Karpas-422 (cell line): Measurements from ENCODE around the gene TIPIN. TPM values are rescaled to one million over a fixed set of nuclear protein-coding genes. Genes with fewer than 3 reads are reported as not detected.

Experiments
- DNase-seq: peaks from one replicate; pipeline ENCODE4 v3.0.0-alpha.2; 2015
- H2AFZ ChIP-seq: fragments of 200-600 bp; sonication (generic); 2 replicates; pipeline ENCODE4 v1.6.1; 2014; ENCODE audit warnings: antibody characterized with exemption, low read length, mixed read lengths
- H3K27ac ChIP-seq: fragments of 200-600 bp; sonication (generic); 2 replicates; pipeline ENCODE4 v1.5.1; 2014; ENCODE audit warnings: mild to moderate bottlenecking, low read length, moderate library complexity
- H3K27me3 ChIP-seq: fragments of 200-600 bp; sonication (generic); 2 replicates; pipeline ENCODE4 v1.6.1; 2014; ENCODE audit warnings: low read length, mixed read lengths
- H3K36me3 ChIP-seq: fragments of 200-600 bp; sonication (generic); 2 replicates; pipeline ENCODE4 v1.6.1; 2014; ENCODE audit warnings: low read length, mixed read lengths; ENCODE audit not compliant: insufficient read depth
- H3K4me1 ChIP-seq: fragments of 200-600 bp; sonication (generic); 2 replicates; pipeline ENCODE4 v1.6.1; 2014; ENCODE audit warnings: mild to moderate bottlenecking, low read length, mixed read lengths
- H3K4me2 ChIP-seq: fragments of 200-600 bp; sonication (generic); 2 replicates; pipeline ENCODE4 v1.6.1; 2014; ENCODE audit warnings: low read length, low read depth, mild to moderate bottlenecking; ENCODE audit not compliant: poor library complexity, severe bottlenecking
- H3K4me3 ChIP-seq: fragments of 200-600 bp; sonication (generic); 2 replicates; pipeline ENCODE4 v1.5.1; 2014; ENCODE audit warnings: mild to moderate bottlenecking, antibody characterized with exemption, low read length, mixed read lengths
- H3K79me2 ChIP-seq: fragments of 200-600 bp; sonication (generic); 2 replicates; pipeline ENCODE4 v1.6.1; 2014; ENCODE audit warnings: mild to moderate bottlenecking, low read length, mixed read lengths
- H3K9ac ChIP-seq: fragments of 200-600 bp; sonication (generic); 2 replicates; pipeline ENCODE4 v1.6.0; 2014; ENCODE audit warnings: low read length
- H3K9me2 ChIP-seq: fragments of 200-600 bp; sonication (generic), shearing (Covaris generic); replicated peaks from 2 replicates; pipeline ENCODE4 v1.6.0; 2014; ENCODE audit warnings: mild to moderate bottlenecking, low read length, moderate library complexity; ENCODE audit not compliant: insufficient read depth
- H3K9me3 ChIP-seq: fragments of 300-700, 200-600 bp; sonication (generic); 2 replicates; pipeline ENCODE4 v1.6.1; 2014; ENCODE audit warnings: low read length, mixed read lengths
- H4K20me1 ChIP-seq: fragments of 200-600 bp; sonication (generic); 2 replicates; pipeline ENCODE4 v1.6.1; 2014; ENCODE audit warnings: mild to moderate bottlenecking, antibody characterized with exemption, low read length, low read depth; ENCODE audit not compliant: insufficient read depth
- total RNA-seq: library from RNA; depleted of rRNA; stranded (reverse); fragments of >200 nt; shearing (Covaris generic); gene quantifications from 2 replicates; pipeline ENCODE4 v1.2.3, GENCODE V29; 2014; ENCODE audit warnings: low replicate concordance

The TIPIN gene
- total RNA-seq, 1 experiment from 2014 or later: 16.5 TPM

- H3K4me3 ChIP-seq: no peak overlapping the region
- H3K9ac ChIP-seq: no peak overlapping the region
- H3K27me3 ChIP-seq: no peaks in the 10 kb centered on the region
- no peaks in the 10 kb centered on the region for H3K9me2 ChIP-seq
- no peaks in the 10 kb centered on the region; the same call in 1 of the 2 replicates for H3K79me2 ChIP-seq
- H4K20me1 ChIP-seq: no peaks in the 10 kb centered on the region
- no peak overlapping the region for H3K4me2 ChIP-seq
- no peak overlapping the region for H2AFZ ChIP-seq
- no peak for DNase-seq
- H3K9me3 ChIP-seq: no peaks in the 10 kb centered on the region
- H3K27ac ChIP-seq: no peak overlapping the region
- H3K4me1 ChIP-seq: no peaks in the 10 kb centered on the region
- H3K36me3 ChIP-seq: peaks cover 54% of the 10 kb centered on the region
Observed at GRCh38 chr15:66328771-66329170, 27.7 kb downstream of the TIPIN start.

DNA sequence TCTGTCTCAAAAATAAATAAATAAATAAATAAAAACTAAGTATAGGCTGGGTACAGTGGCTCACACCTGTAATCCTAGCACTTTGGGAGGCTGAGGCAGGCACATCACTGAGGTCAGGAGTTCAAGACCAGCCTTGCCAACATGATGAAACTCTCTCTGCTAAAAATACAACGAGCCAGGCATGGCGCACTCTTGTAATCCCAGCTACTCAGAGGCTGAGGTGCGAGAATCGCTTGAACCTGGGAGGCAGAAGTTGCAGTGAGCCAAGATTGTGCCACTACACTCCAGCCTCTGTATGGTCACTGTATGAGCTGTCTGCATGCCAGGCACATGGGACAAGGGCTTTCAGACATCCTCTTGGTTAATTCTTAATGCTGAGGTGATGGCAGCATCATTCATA lies 28.7 kb downstream of the TIPIN start:
- Histone ChIP-seq H3K9me3 (no peaks in the 10 kb centered on the region), H3K9ac (no peak overlapping the region), H3K4me2 (no peak overlapping the region), H3K36me3 (peaks cover 52% of the 10 kb centered on the region), H4K20me1 (no peaks in the 10 kb centered on the region), H3K4me3 (no peak overlapping the region), H3K9me2 (no peaks in the 10 kb centered on the region), H3K4me1 (no peaks in the 10 kb centered on the region), H2AFZ (no peak overlapping the region), H3K27ac (no peak overlapping the region), H3K79me2 (no peaks in the 10 kb centered on the region; the same call in 1 of the 2 replicates), H3K27me3 (no peaks in the 10 kb centered on the region)
- no peak for DNase-seq

- DNase-seq: no peak
- Histone ChIP-seq H3K27me3 (no peaks in the 10 kb centered on the region), H3K27ac (no peak overlapping the region), H3K79me2 (no peaks in the 10 kb centered on the region; the same call in 1 of the 2 replicates), H3K9ac (no peak overlapping the region), H4K20me1 (no peaks in the 10 kb centered on the region), H2AFZ (no peak overlapping the region), H3K9me2 (no peaks in the 10 kb centered on the region), H3K4me3 (no peak overlapping the region), H3K4me1 (no peaks in the 10 kb centered on the region), H3K4me2 (no peak overlapping the region), H3K36me3 (peaks cover 57% of the 10 kb centered on the region), H3K9me3 (no peaks in the 10 kb centered on the region)
Observed at GRCh38 chr15:66326051-66326450, 30.4 kb downstream of the TIPIN start.

DNA sequence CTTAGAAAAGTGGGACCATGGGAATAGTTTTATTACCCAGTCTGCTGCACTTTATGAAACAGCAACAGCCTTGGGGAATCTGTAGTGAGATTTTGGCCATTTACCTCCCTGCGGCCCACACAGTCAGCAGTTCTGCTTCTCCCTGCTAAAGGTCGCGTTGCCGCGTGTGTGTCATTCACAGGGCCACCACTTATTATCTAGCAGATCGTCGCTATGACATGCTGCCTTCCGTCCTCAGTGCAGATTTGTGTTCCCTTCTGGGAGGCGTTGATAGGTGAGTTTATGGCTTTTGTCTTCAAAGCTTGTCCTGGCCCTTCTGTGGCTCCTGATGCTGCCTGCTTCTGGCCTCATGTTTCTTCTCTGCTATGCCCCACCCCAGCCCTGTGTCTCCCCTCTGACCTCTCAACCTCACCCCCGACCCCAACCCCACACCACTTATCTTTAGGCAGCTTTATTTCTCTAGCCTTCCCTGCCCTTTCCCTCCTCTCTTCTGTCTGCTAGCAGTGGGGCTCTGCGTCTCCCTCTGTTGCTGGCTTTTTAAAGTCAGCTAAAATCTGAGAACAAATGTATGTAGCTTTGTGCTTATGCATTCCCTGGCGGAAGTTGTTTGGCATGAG lies 33.1 kb downstream of the TIPIN start:
- no peak overlapping the region for H3K4me3 ChIP-seq
- no peaks in the 10 kb centered on the region for H3K27me3 ChIP-seq
- H3K79me2 ChIP-seq: no peaks in the 10 kb centered on the region
- no peaks in the 10 kb centered on the region for H3K9me3 ChIP-seq
- no peak for DNase-seq
- no peak overlapping the region for H2AFZ ChIP-seq
- H3K4me2 ChIP-seq: no peak overlapping the region
- no peaks in the 10 kb centered on the region for H3K4me1 ChIP-seq
- no peaks in the 10 kb centered on the region for H3K9me2 ChIP-seq
- H3K9ac ChIP-seq: no peak overlapping the region
- peaks cover 50% of the 10 kb centered on the region for H3K36me3 ChIP-seq
- no peak overlapping the region for H3K27ac ChIP-seq
- no peaks in the 10 kb centered on the region for H4K20me1 ChIP-seq

- H3K27me3 ChIP-seq: no peaks in the 10 kb centered on the region
- no peak overlapping the region for H3K4me3 ChIP-seq
- no peak overlapping the region for H3K9ac ChIP-seq
- DNase-seq: no peak
- H4K20me1 ChIP-seq: no peaks in the 10 kb centered on the region
- H2AFZ ChIP-seq: no peak overlapping the region
- no peaks in the 10 kb centered on the region for H3K9me2 ChIP-seq
- H3K4me2 ChIP-seq: no peak overlapping the region
- no peak overlapping the region for H3K27ac ChIP-seq
- no peaks in the 10 kb centered on the region for H3K4me1 ChIP-seq
- H3K79me2 ChIP-seq: 0 out of 2 replicates have a peak, but pooled peaks cover 2% of the 10 kb centered on the region
- H3K36me3 ChIP-seq: peaks cover 22% of the 10 kb centered on the region
- H3K9me3 ChIP-seq: no peaks in the 10 kb centered on the region
Observed at GRCh38 chr15:66312144-66312543, 44.3 kb downstream of the TIPIN start.

DNA sequence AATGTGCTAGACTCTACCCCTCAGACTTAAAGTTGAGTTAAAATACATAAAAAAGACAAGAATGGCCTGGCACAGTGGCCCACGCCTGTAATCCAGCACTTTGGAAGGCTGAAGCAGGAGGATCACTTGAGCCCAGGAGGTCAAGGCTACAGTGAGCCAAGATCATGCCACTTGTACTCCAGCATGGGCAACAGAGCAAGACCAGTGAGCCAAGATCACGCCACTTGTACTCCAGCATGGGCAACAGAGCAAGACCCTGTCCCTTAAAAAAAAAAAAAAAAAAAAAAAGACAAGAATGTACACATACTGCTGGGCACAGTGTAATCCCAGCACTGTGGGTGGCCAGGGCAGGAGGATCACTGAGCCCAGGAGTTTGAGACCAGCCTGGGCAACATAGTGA lies 45.7 kb downstream of the TIPIN start:
- Histone ChIP-seq H3K4me1 (no peaks in the 10 kb centered on the region), H4K20me1 (no peaks in the 10 kb centered on the region), H3K4me2 (no peak overlapping the region), H3K9me2 (no peaks in the 10 kb centered on the region), H2AFZ (no peak overlapping the region), H3K4me3 (no peak overlapping the region), H3K9ac (no peak overlapping the region), H3K9me3 (no peaks in the 10 kb centered on the region), H3K79me2 (no peaks in the 10 kb centered on the region), H3K27me3 (no peaks in the 10 kb centered on the region), H3K27ac (no peak overlapping the region), H3K36me3 (peaks cover 18% of the 10 kb centered on the region; the same call in 1 of the 2 replicates)
- DNase-seq: no peak

DNA sequence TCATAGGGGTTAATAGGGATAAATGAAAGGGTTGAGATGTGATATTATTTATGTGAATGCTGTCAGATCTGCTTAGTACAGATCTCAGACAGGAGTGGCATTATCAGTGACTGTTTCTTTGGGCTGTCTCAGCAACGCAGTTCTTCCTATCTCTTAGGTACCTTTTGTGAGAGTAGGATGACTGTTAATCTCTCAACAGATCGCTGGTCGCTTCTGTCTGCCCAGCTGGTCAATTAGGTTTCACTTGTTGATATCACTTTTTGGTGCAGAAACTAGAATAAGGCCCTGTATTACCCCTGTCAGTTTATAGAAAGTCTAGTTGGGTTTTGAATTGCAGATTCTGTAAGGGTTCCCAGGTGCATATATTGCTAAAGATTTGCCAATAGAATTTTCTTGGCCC lies 46.7 kb downstream of the TIPIN start:
- H3K4me2 ChIP-seq: no peak overlapping the region
- no peak overlapping the region for H3K27ac ChIP-seq
- no peaks in the 10 kb centered on the region for H3K9me2 ChIP-seq
- DNase-seq: no peak
- no peak overlapping the region for H3K4me3 ChIP-seq
- H2AFZ ChIP-seq: no peak overlapping the region
- H3K4me1 ChIP-seq: no peaks in the 10 kb centered on the region
- no peak overlapping the region for H3K9ac ChIP-seq
- no peaks in the 10 kb centered on the region for H3K79me2 ChIP-seq
- no peaks in the 10 kb centered on the region for H4K20me1 ChIP-seq
- H3K9me3 ChIP-seq: no peaks in the 10 kb centered on the region
- no peaks in the 10 kb centered on the region for H3K27me3 ChIP-seq
- H3K36me3 ChIP-seq: peaks cover 18% of the 10 kb centered on the region; the same call in 1 of the 2 replicates

- Histone ChIP-seq H3K9ac (no peak overlapping the region), H3K27ac (no peak overlapping the region), H3K4me3 (no peak overlapping the region), H3K9me3 (no peaks in the 10 kb centered on the region), H3K4me2 (no peak overlapping the region), H4K20me1 (no peaks in the 10 kb centered on the region), H3K36me3 (peaks cover 14% of the 10 kb centered on the region; the same call in 1 of the 2 replicates), H2AFZ (no peak overlapping the region), H3K4me1 (no peaks in the 10 kb centered on the region), H3K79me2 (no peaks in the 10 kb centered on the region), H3K27me3 (no peaks in the 10 kb centered on the region), H3K9me2 (no peaks in the 10 kb centered on the region)
- no peak for DNase-seq
Observed at GRCh38 chr15:66308531-66308930, 48.0 kb downstream of the TIPIN start.
